Activated B cell treated with CpG ODN at 0.5 μM for 24 hours (primary cell): ENCODE data around the gene EPSTI1. TPM values are rescaled to one million over a fixed set of nuclear protein-coding genes. Genes with fewer than 3 reads are reported as not detected.

ENCODE experiments used
- ATAC-seq: fragments of 200-7000 bp; cut with Tn5 transposase; one replicate; pipeline ENCODE4 v1.10.0; 2021; ENCODE audit warnings: low read depth, mild to moderate bottlenecking, moderate library complexity
- CTCF ChIA-PET: fragments of 350-600 bp; sonication (Branson Sonifier 250); formaldehyde crosslinking; loops from one replicate; lab custom pipeline; 2021; ENCODE audit warnings: antibody characterized with exemption; lab: Charles Lee
- POLR2A ChIA-PET: fragments of 350-600 bp; sonication (Branson Sonifier 250); formaldehyde crosslinking; loops from one replicate; lab custom pipeline; 2021; ENCODE audit warnings: antibody characterized with exemption; lab: Charles Lee
- DNase-seq: peaks from one replicate; pipeline ENCODE4 v3.0.0; 2022
- H3K27ac Mint-ChIP-seq: one replicate; pipeline ENCODE4 v1.8.0; 2020; ENCODE audit warnings: mixed read lengths
- H3K27me3 Mint-ChIP-seq: one replicate; pipeline ENCODE4 v1.8.0; 2021; ENCODE audit warnings: mixed read lengths
- H3K36me3 Mint-ChIP-seq: one replicate; pipeline ENCODE4 v1.8.0; 2021; ENCODE audit warnings: low read depth, mixed read lengths
- H3K4me1 Mint-ChIP-seq: one replicate; pipeline ENCODE4 v1.8.0; 2021; ENCODE audit warnings: mixed read lengths
- H3K4me3 Mint-ChIP-seq: one replicate; pipeline ENCODE4 v1.8.0; 2020; ENCODE audit warnings: mild to moderate bottlenecking, mixed read lengths
- H3K9me3 Mint-ChIP-seq: one replicate; pipeline ENCODE4 v1.8.0; 2020; ENCODE audit warnings: mixed read lengths
- CTCF ChIP-seq: fragments of 200-600 bp; IDR thresholded peaks from one replicate; pipeline ENCODE4 v1.8.0; 2022; ENCODE audit warnings: antibody characterized with exemption, mild to moderate bottlenecking
- intact Hi-C: fragments of 100-400 bp; cut with micrococcal nuclease; formaldehyde crosslinking; loops from one replicate; pipeline ENCODE4 v1.15.1; 2024
- total RNA-seq: library from RNA; stranded (reverse); gene quantifications from 2 replicates; pipeline ENCODE4 v1.2.3, GENCODE V29; 2022

EPSTI1 gene
- total RNA-seq, 1 donor from 2014 or later, result 32.8 TPM

- intact Hi-C loops, result no loop called here
- DNase-seq, result no peak
- H3K4me3 Mint-ChIP-seq, result peak overlapping the region; percentile 4
- peaks cover 68% of the 10 kb centered on the region for H3K4me1 Mint-ChIP-seq
- peaks cover 18% of the 10 kb centered on the region for H3K36me3 Mint-ChIP-seq
- peak overlapping the region; percentile 62 for H3K27ac Mint-ChIP-seq
- ChIA-PET POLR2A (interaction anchor here (1.2 to 1.8 kb wide), 3 partner anchors 38 to 57 kb away, joined by 4 to 6 read pairs (median 4); partner anchors contain the start of gene DNAJC15), CTCF (interaction anchor here (0.6 to 1.8 kb wide), 4 partner anchors 14 to 59 kb away, joined by 3 to 5 read pairs (median 4); no protein-coding TSS in a partner anchor)
- no peak for TF ChIP-seq CTCF
- ATAC-seq, result no peak
- no peaks in the 10 kb centered on the region for H3K27me3 Mint-ChIP-seq
- no peaks in the 10 kb centered on the region for H3K9me3 Mint-ChIP-seq
Measured at GRCh38 chr13:42985312-42986175, 6.5 kb downstream of the EPSTI1 start.

GRCh38 chr13:42984691-42985090 lies 7.3 kb downstream of the EPSTI1 start:
- no peak for DNase-seq
- CTCF ChIA-PET, result interaction anchor here (0.6 to 1.8 kb wide), 2 partner anchors 13 to 15 kb away, joined by 3 to 5 read pairs; no protein-coding TSS in a partner anchor
- POLR2A ChIA-PET, result interaction anchor here (1.2 to 1.8 kb wide), 3 partner anchors 38 to 58 kb away, joined by 4 to 6 read pairs (median 4); partner anchors contain the start of gene DNAJC15
- H3K4me1 Mint-ChIP-seq, result peaks cover 59% of the 10 kb centered on the region
- H3K27ac Mint-ChIP-seq, result peak overlapping the region; percentile 71
- no peak for TF ChIP-seq CTCF
- intact Hi-C loops, result loop anchor here (1.0 kb wide), 1 partner anchor 8 kb away; the partner anchor contains the start of gene EPSTI1
- peaks cover 25% of the 10 kb centered on the region for H3K36me3 Mint-ChIP-seq
- H3K27me3 Mint-ChIP-seq, result no peaks in the 10 kb centered on the region
- H3K4me3 Mint-ChIP-seq, result peak overlapping the region; percentile 44
- ATAC-seq, result peak; percentile 49
- H3K9me3 Mint-ChIP-seq, result peaks cover 4% of the 10 kb centered on the region

- Mint-ChIP-seq H3K4me3 (no peak overlapping the region), H3K27me3 (no peaks in the 10 kb centered on the region), H3K4me1 (peaks cover 55% of the 10 kb centered on the region), H3K9me3 (peaks cover 4% of the 10 kb centered on the region), H3K36me3 (peaks cover 26% of the 10 kb centered on the region), H3K27ac (peak overlapping the region; percentile 71)
- POLR2A ChIA-PET, result interaction anchor here (2.5 kb wide), 1 partner anchor 8 kb away, joined by 14 read pairs; the partner anchor contains the start of gene EPSTI1
- TF ChIP-seq CTCF, result no peak
- ATAC-seq (no peak), DNase-seq (no peak)
- CTCF ChIA-PET, result interaction anchor here (0.7 to 1.1 kb wide), 2 partner anchors 13 to 14 kb away, joined by 3 read pairs; no protein-coding TSS in a partner anchor
- intact Hi-C loops, result loop anchor here (1.0 kb wide), 1 partner anchor 8 kb away; the partner anchor contains the start of gene EPSTI1
Measured at GRCh38 chr13:42984026-42984425, 8.0 kb downstream of the EPSTI1 start.

GRCh38 chr13:42981853-42982252 lies 10.2 kb downstream of the EPSTI1 start:
- H3K36me3 Mint-ChIP-seq, result peaks cover 29% of the 10 kb centered on the region
- peak overlapping the region; percentile 38 for H3K27ac Mint-ChIP-seq
- no peaks in the 10 kb centered on the region for H3K27me3 Mint-ChIP-seq
- no peak for TF ChIP-seq CTCF
- ATAC-seq (no peak), DNase-seq (no peak)
- intact Hi-C loops, result no loop called here
- ChIA-PET POLR2A (interaction anchor here (0.6 to 2.5 kb wide), 3 partner anchors 10 to 15 kb away, joined by 3 to 14 read pairs (median 5); partner anchors contain the start of gene EPSTI1), CTCF (interaction anchor here (1.1 kb wide), 1 partner anchor 12 kb away, joined by 3 read pairs; no protein-coding TSS in a partner anchor)
- H3K4me1 Mint-ChIP-seq, result peaks cover 48% of the 10 kb centered on the region
- H3K9me3 Mint-ChIP-seq, result peaks cover 4% of the 10 kb centered on the region
- no peak overlapping the region for H3K4me3 Mint-ChIP-seq
